Endodermal cell (in vitro differentiated cells): ENCODE measurements around the gene C8G. TPM values are rescaled to one million over a fixed set of nuclear protein-coding genes. Genes with fewer than 3 reads are reported as not detected.
A peak's percentile ranks its signal among the peaks of the same experiment; 100 is the strongest.

Experiments used
- DNase-seq: peaks from one replicate; pipeline ENCODE4 v3.0.0-alpha.2; 2017
- H3K27ac ChIP-seq: 2 replicates; pipeline ENCODE4 v1.5.1; 2013; ENCODE audit warnings: mild to moderate bottlenecking, low read depth, low read length, moderate library complexity
- H3K27me3 ChIP-seq: 2 replicates; pipeline ENCODE4 v1.6.1; 2013; ENCODE audit warnings: mild to moderate bottlenecking, low read length, moderate library complexity; ENCODE audit not compliant: insufficient read depth, control insufficient read depth, poor library complexity, severe bottlenecking
- H3K36me3 ChIP-seq: 2 replicates; pipeline ENCODE4 v1.7.0; 2013; ENCODE audit warnings: mild to moderate bottlenecking, low read length, moderate library complexity; ENCODE audit not compliant: control insufficient read depth, insufficient read depth
- H3K4me1 ChIP-seq: one replicate; pipeline ENCODE4 v1.7.0; 2013; ENCODE audit warnings: low read length; ENCODE audit not compliant: control insufficient read depth, insufficient read depth
- H3K4me3 ChIP-seq: 2 replicates; pipeline ENCODE4 v1.5.1; 2013; ENCODE audit warnings: mild to moderate bottlenecking, low read length, moderate library complexity
- H3K9ac ChIP-seq: 2 replicates; pipeline ENCODE4 v1.6.1; 2013; ENCODE audit warnings: mild to moderate bottlenecking, low read length, moderate library complexity; ENCODE audit not compliant: poor library complexity, severe bottlenecking; ENCODE audit errors: extremely low read depth
- H3K9me3 ChIP-seq: 2 replicates; pipeline ENCODE4 v1.6.1; 2013; ENCODE audit warnings: mild to moderate bottlenecking, low read length, moderate library complexity; ENCODE audit not compliant: control insufficient read depth
- H3K27ac Mint-ChIP-seq: 2 replicates; pipeline ENCODE4 v1.8.0; 2020; ENCODE audit warnings: mixed read lengths
- H3K27me3 Mint-ChIP-seq: 2 replicates; pipeline ENCODE4 v1.8.0; 2021; ENCODE audit warnings: mild to moderate bottlenecking, mixed read lengths; ENCODE audit not compliant: insufficient read depth
- H3K36me3 Mint-ChIP-seq: 2 replicates; pipeline ENCODE4 v1.8.0; 2020; ENCODE audit warnings: low read depth, mixed read lengths
- H3K4me1 Mint-ChIP-seq: 2 replicates; pipeline ENCODE4 v1.8.0; 2020; ENCODE audit warnings: mixed read lengths
- H3K4me3 Mint-ChIP-seq: 2 replicates; pipeline ENCODE4 v1.8.0; 2020; ENCODE audit warnings: mild to moderate bottlenecking, moderate library complexity, mixed read lengths
- H3K9me3 Mint-ChIP-seq: 2 replicates; pipeline ENCODE4 v1.8.0; 2020; ENCODE audit warnings: mild to moderate bottlenecking, mixed read lengths
- CTCF ChIP-seq: fragments of 200-600 bp; sonication (generic); conservative IDR thresholded peaks from 2 replicates; pipeline ENCODE4 v1.5.0; 2021; ENCODE audit warnings: antibody characterized with exemption, mild to moderate bottlenecking
- WGBS, 2 experiments: methylation state at CpG; one replicate each; pipeline versions ENCODE4 v1.1.5 to v1.1.7; 2013; ENCODE audit warnings: missing lambda C conversion rate in 2 of 2, mixed read lengths in 1 of 2; ENCODE audit not compliant: insufficient coverage in 1 of 2, insufficient read length in 1 of 2; 5-methylcytosine and 5-hydroxymethylcytosine counted together
- total RNA-seq, 2 donors: library from RNA; stranded (reverse); fragmentation: NEBNext Ultra II Directional in 1 of 2; extraction: Animal tissue kit (Norgen Biotek cat#: 25700) in 1 of 2; gene quantifications; 2 replicates in 1 of 2; 3 replicates in 1 of 2; pipeline ENCODE4 v1.2.1, GENCODE V29; 2021

C8G gene
- total RNA-seq, 2 donors from 2014 or later = 1.2 to 1.6 TPM

DNA sequence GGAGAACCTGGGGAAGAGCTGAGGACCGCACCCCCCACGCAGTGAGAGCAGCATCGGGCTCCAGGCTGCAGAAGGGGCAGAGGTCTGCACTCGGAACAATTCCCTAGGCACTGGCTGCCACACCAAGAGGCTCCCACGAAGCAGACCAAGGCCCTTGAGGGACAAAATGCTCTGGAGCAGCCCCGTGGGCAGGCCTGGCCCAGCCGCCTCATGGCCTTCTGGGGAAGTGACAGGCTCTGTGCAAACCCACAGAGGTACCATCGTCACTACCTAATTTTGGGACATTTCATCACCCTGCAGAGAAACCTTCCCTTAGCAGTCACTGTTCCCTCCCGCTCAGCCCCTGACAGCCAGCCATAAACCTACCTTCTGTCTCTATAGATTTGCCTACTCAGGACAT lies 16.5 kb upstream of the C8G start:
- Mint-ChIP-seq H3K4me3 (no peak overlapping the region), H3K27ac (peak overlapping the region; percentile 17), H3K4me1 (no peaks in the 10 kb centered on the region), H3K36me3 (peaks cover 42% of the 10 kb centered on the region), H3K27me3 (no peaks in the 10 kb centered on the region), H3K9me3 (no peaks in the 10 kb centered on the region)
- no peak overlapping the region for H3K4me3 ChIP-seq
- DNase-seq = no peak
- no peak overlapping the region for H3K27ac ChIP-seq
- H3K36me3 ChIP-seq = peaks cover 55% of the 10 kb centered on the region
- H3K27me3 ChIP-seq = no peaks in the 10 kb centered on the region
- WGBS, 2 experiments = 93 to 99% methylated on average over 9 of the region's 9 CpGs
- TF ChIP-seq CTCF = peak; percentile 17
- no peak overlapping the region for H3K9ac ChIP-seq
- H3K4me1 ChIP-seq = no peaks in the 10 kb centered on the region
- H3K9me3 ChIP-seq = no peaks in the 10 kb centered on the region

GRCh38 chr9:136930014-136930413 lies 15.0 kb upstream of the C8G start:
- Mint-ChIP-seq H3K9me3 (no peaks in the 10 kb centered on the region), H3K27ac (no peak overlapping the region), H3K27me3 (no peaks in the 10 kb centered on the region), H3K4me1 (no peaks in the 10 kb centered on the region), H3K36me3 (peaks cover 43% of the 10 kb centered on the region), H3K4me3 (no peak overlapping the region)
- H3K9ac ChIP-seq = no peak overlapping the region
- no peak overlapping the region for H3K4me3 ChIP-seq
- no peaks in the 10 kb centered on the region for H3K9me3 ChIP-seq
- H3K4me1 ChIP-seq = no peaks in the 10 kb centered on the region
- H3K27ac ChIP-seq = no peak overlapping the region
- WGBS, 2 experiments = 96 to 100% methylated on average over 2 to 4 of the region's 4 CpGs
- H3K36me3 ChIP-seq = peaks cover 56% of the 10 kb centered on the region
- H3K27me3 ChIP-seq = no peaks in the 10 kb centered on the region
- no peak for TF ChIP-seq CTCF
- no peak for DNase-seq

DNA sequence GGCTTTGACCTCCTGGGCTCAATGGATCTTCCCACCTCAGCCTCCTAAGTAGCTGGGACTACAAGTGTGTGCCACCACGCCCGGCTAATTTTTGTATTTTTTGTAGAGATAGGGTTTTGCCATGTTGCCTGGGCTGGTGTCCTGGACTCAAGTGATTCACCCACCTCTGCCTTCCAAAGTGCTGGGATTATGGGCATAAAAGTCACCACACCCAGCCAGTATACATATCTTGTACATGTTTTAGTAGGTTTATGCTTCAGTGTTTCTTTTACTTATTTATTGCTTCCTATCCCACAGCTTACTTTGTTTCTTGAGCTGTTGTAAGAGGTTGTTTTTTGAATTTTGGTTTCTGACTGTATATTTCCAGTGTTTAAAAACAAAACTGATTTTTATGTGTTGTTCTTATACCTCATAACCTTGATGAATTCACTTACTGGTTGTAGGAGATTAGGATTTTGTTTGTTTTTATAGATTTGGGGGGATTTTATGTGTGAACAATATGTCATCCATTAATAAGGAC lies 13.4 kb upstream of the C8G start:
- no peaks in the 10 kb centered on the region for H3K4me1 Mint-ChIP-seq
- H3K9ac ChIP-seq = no peak overlapping the region
- H3K4me3 Mint-ChIP-seq = no peak overlapping the region
- 100% methylated on average over 2 of the region's 2 CpGs; no CpG with 5 or more reads in 1 of the 2 experiments for WGBS, 2 experiments
- DNase-seq = no peak
- no peaks in the 10 kb centered on the region for H3K27me3 Mint-ChIP-seq
- H3K36me3 ChIP-seq = peaks cover 44% of the 10 kb centered on the region
- H3K27ac Mint-ChIP-seq = no peak overlapping the region
- H3K9me3 ChIP-seq = no peaks in the 10 kb centered on the region
- H3K9me3 Mint-ChIP-seq = no peaks in the 10 kb centered on the region
- no peak overlapping the region for H3K27ac ChIP-seq
- H3K27me3 ChIP-seq = no peaks in the 10 kb centered on the region
- no peak overlapping the region for H3K4me3 ChIP-seq
- peaks cover 42% of the 10 kb centered on the region for H3K36me3 Mint-ChIP-seq
- no peaks in the 10 kb centered on the region for H3K4me1 ChIP-seq
- no peak for TF ChIP-seq CTCF
